ENCODE measurements around the gene DCAF11.

DCAF11 gene

DNA sequence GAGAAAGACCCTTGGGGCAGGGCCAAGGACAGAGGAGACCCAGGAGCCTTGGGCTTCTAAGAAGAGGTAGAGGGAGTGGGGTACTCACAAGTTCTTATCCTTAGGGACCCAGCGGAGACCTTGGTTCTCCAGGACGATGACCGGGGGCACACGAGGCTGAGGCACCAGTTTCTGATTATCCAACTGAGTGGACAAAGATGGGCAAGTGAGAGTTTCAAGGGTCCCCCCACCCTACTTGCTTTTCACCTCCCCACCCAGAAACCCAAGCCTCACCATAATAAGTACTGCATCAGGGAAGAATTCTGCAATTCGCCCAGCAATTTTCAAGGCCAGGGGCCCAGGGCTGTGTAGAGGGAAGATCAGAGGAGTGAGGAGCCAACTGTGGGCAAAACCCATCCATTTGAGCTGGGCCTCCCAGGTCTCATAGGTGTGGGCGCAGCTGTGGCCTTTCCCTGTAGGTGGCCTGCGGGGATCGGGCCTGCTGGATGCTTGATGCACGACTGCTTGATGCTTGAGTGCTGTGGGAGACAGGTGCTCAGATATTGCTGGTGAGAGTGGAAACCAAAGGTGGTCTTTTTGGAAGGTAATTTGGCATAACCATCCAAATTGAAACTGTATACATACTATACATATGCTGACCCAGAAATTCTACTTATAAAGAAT is 24.8 kb downstream of the DCAF11 start:
- DNase-seq (ENCODE audit: low read depth), result no peak
- H3K4me3 ChIP-seq (replicated peaks; ENCODE audit: low read depth, low read length), result no peak overlapping the region

DNA sequence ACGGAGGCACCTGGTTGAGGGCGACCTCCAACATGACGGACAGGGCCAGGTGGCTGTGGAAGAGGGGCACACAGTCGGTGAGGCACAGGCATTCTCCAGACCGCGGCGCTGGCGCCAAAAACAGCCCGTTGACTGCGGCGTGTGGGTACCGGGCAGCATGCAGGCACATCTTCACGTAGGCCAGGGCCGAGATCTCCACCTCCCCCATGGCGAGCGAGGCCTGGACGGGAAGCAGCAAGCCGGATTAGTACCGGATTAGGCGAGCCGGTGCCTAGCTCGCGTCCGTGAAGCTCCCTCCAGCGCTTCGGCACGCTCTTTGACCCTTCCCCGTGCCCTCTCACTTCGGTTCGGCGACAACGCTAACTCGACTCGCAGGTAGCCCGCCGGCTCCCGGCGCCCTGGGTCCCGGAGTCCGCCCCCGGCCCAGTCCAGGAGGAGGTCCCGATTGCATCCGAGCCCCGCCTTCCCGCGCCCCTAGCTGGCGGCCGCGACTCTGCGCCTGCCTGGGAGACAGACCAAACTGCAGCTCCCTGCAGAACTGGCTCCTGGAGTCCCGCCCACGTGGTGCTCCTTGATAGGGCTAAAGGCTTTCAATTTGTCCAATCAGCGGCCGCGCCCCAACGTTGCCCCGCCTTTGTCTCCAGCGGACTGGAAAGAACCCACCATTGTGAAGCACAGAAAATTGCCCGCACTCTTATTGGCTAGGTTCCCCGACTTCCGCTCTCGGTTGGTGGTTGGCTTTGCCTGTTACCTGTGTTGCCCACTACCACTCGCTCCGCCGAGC is 26.7 kb downstream of the DCAF11 start, which contains the start of gene EMC9:
Gene EMC9, minus strand, starts transcription at position 495 of the 784 bp plus-strand sequence. Its CDS starts 287 bp downstream, at position 208.
- TF ChIP-seq, protein P1, sequence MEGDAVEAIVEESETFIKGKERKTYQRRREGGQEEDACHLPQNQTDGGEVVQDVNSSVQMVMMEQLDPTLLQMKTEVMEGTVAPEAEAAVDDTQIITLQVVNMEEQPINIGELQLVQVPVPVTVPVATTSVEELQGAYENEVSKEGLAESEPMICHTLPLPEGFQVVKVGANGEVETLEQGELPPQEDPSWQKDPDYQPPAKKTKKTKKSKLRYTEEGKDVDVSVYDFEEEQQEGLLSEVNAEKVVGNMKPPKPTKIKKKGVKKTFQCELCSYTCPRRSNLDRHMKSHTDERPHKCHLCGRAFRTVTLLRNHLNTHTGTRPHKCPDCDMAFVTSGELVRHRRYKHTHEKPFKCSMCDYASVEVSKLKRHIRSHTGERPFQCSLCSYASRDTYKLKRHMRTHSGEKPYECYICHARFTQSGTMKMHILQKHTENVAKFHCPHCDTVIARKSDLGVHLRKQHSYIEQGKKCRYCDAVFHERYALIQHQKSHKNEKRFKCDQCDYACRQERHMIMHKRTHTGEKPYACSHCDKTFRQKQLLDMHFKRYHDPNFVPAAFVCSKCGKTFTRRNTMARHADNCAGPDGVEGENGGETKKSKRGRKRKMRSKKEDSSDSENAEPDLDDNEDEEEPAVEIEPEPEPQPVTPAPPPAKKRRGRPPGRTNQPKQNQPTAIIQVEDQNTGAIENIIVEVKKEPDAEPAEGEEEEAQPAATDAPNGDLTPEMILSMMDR (IDR thresholded peaks at IDR 0.05; ENCODE audit: low read length, missing control alignments), result peak; percentile 36
- H3K4me3 ChIP-seq (replicated peaks; ENCODE audit: low read depth, low read length), result peak within 1 kb of the TSS; percentile 84

More for the DNA sequence above, 24.8 kb downstream of the DCAF11 start:
- TF ChIP-seq, protein P1 (IDR thresholded peaks at IDR 0.05; ENCODE audit: low read length, missing control alignments), result no peak

DNA sequence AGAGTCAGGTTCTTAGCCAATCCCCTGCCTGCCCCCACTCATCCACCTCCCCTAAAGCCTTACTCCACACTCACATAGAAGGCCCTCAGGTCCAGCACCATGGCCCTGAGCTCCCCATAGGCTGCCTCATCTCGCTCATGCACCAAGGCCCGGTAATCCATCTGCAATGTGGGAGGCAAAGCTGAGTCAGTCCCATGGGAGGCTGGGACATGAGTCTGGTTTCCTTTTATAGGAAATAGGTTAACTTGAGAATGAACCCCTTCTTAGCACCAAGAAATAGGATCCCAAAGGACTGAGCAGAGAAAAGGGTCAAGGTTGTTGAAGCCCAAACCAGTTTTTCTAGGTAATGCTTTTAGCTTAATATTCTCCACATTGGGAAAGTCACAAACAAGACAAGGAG is 28.9 kb downstream of the DCAF11 start:
- no peak overlapping the region for H3K4me3 ChIP-seq (replicated peaks; ENCODE audit: low read depth, low read length)
- TF ChIP-seq, protein P1 (IDR thresholded peaks at IDR 0.05; ENCODE audit: low read length, missing control alignments), result no peak
- no peak for DNase-seq (ENCODE audit: low read depth)

More for the DNA sequence above, 26.7 kb downstream of the DCAF11 start, which contains the start of gene EMC9:
- DNase-seq (ENCODE audit: low read depth), result peak; percentile 99

DNA sequence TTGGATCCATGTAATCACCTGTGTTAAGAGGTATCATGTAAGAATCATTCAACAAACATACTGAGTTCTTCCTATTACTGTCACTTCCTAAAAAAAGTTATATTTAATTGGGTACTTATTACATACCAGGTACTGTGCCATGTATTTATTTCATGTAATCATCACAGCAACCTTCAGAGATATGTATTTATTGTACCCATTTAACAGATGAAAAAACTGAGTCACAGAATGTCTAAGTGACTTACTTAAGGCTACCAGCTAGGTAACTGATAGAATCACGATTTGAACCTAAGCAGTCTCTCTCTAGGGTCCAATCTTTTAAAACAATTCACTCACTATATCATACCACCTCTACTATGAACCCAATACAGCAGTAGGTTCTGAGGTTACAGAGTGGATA is 29.9 kb downstream of the DCAF11 start:
- TF ChIP-seq, protein P1 (IDR thresholded peaks at IDR 0.05; ENCODE audit: low read length, missing control alignments), result no peak
- H3K4me3 ChIP-seq (replicated peaks; ENCODE audit: low read depth, low read length), result no peak overlapping the region
- DNase-seq (ENCODE audit: low read depth), result no peak

DNA sequence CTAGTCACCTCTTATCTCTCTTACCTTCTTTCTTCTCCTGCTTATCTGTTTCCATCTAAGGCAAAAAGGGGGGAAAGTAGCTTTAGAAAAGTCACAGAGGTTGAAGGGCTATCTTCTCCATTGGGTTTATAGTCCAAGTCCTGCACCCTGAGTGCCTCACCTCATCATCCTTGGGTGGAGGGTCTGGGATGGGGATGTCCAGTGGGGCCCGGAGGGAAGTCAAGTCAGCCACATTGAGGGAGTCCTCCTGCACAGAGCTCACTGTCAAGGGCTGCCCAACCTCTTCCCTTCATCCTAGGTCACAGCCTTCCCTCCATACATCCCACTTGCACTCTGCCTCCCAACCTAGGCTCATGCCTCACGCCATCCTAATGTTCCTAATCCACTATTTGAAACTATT is 30.6 kb downstream of the DCAF11 start:
- TF ChIP-seq, protein P1 (IDR thresholded peaks at IDR 0.05; ENCODE audit: low read length, missing control alignments), result no peak
- DNase-seq (ENCODE audit: low read depth), result no peak
- H3K4me3 ChIP-seq (replicated peaks; ENCODE audit: low read depth, low read length), result peak overlapping the region; percentile 7

DNA sequence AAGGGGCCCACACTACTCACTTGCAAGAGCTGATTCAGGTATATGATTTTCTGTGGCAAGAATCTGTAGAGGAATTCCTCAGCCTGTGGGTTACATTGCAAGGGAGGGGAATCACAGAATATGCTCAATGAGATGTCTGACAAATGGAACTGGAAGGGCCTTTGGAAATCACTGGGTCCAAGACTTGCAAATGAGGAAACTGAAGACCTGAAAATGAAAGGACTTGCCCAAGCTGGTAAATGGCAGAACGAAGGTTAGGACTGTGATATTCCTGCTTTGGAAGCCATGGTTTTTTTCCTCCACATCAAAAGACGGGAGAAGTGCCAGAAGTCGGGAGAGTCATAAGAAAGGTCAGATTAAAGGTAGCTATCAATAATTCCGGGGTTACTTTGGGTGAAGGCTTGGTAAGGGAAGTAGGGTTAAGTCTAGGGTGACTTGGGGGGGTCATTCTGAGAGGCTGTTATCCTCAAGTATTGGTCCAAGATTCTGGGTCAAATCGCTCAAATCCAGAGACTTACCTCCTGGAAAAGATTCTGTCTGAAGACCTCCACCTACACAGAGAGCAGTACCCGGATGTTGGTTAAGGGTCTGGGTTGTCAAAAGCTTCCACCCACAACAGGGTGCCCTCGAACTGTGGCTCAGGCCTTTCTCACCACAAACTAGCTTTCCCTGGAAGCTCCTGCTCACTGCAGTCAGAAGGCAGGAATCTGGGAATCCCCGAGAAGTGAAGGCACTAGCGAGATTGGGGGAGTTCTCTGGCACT is 31.3 kb downstream of the DCAF11 start:
- TF ChIP-seq, protein P1 (IDR thresholded peaks at IDR 0.05; ENCODE audit: low read length, missing control alignments), result no peak
- DNase-seq (ENCODE audit: low read depth), result no peak
- H3K4me3 ChIP-seq (replicated peaks; ENCODE audit: low read depth, low read length), result peak overlapping the region; percentile 90
